Cardiac fibroblast (primary cell): ENCODE data around the gene CDH23.

Source experiments
- DNase-seq, 2 donors: peaks; one replicate each; pipeline versions ENCODE4 v3.0.0 to v3.0.0-alpha.2; 2010; ENCODE audit warnings: low read depth in 2 of 2
- H3K4me3 ChIP-seq, 2 donors: replicated peaks in 1 of 2; 1 replicate in 1 of 2; 2 replicates in 1 of 2; pipeline ENCODE4 v1.5.1; 2011; ENCODE audit warnings: low read depth in 2 of 2, low read length in 2 of 2, mild to moderate bottlenecking in 2 of 2, moderate library complexity in 1 of 2
- CTCF ChIP-seq: IDR thresholded peaks from one replicate; pipeline ENCODE4 v1.5.1; 2011; ENCODE audit warnings: low read depth, mild to moderate bottlenecking, low read length, inconsistent platforms

Gene CDH23

GRCh38 chr10:71413581-71413980 is 16.9 kb downstream of the CDH23 start:
- H3K4me3 ChIP-seq, result no peak overlapping the region
- no peak for TF ChIP-seq CTCF
- no peak for DNase-seq

DNA sequence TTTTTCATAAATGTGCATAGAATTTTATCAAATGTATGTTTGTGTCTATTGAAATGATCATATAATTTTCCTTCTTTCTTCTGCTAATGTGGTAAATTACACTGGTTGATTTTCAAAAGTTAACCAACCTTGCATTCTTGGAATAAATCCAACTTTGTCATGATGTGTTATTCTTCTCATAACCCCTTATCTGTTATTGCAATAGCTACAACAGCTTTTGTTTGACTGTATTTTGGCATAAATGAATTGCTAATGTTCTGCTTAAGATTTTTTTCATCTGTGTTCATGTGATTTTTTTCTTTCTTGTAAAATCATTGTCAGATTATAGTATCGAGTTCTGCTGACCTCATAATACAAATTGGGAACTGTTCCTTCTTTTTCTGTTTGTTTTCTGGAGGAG is 17.6 kb downstream of the CDH23 start:
- DNase-seq, result no peak
- no peak overlapping the region for H3K4me3 ChIP-seq
- no peak for TF ChIP-seq CTCF

GRCh38 chr10:71419002-71419540 is 22.4 kb downstream of the CDH23 start:
- DNase-seq, result no peak
- H3K4me3 ChIP-seq, result no peak overlapping the region

GRCh38 chr10:71419750-71420149 is 23.0 kb downstream of the CDH23 start:
- no peak overlapping the region for H3K4me3 ChIP-seq
- no peak for DNase-seq
- TF ChIP-seq CTCF, result no peak

More at GRCh38 chr10:71419002-71419540, 22.4 kb downstream of the CDH23 start:
- no peak for TF ChIP-seq CTCF

DNA sequence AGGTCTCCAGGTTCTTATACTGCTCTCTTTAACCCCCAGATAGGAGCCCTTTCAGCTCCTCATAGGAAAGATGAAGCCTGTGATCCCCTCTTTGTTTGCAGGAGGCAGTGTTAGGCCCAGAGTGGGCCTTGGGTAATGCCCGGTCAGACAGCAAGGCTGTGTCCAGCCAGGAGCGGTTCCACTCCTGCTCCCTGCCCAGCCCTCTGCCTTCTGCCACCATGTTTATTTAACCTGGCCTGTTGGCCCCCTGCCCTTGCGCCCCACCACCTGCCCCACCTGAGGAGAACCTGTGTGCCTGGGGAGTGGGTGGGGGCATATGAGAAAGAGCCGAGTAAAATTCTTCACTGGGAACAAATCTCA is 24.3 kb downstream of the CDH23 start:
- DNase-seq, result no peak
- no peak overlapping the region for H3K4me3 ChIP-seq
- no peak for TF ChIP-seq CTCF

DNA sequence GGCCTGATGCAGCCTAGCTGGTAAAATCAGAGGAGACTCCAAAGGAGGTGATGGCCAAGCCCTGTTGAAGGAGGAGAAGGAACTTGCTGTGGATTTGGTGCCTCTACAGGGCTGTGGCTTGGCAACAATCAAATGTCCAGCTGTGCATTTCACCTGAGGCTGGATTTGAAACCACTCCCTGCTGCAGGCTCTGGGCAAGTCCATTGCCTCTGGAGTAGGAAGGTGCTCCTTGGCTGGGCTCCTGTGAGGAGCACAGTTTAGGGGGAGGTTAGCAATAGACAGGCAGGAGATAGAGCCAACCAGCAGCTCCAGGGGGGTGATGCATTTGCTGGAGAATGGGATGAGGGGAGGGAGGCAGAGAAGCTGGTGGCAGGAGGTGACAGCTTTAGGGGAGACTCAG is 26.5 kb downstream of the CDH23 start:
- no peak for TF ChIP-seq CTCF
- no peak for DNase-seq
- no peak overlapping the region for H3K4me3 ChIP-seq

- no peak overlapping the region for H3K4me3 ChIP-seq
- DNase-seq, result no peak
- TF ChIP-seq CTCF, result no peak
These were observed 27.2 kb downstream of the CDH23 start for GRCh38 chr10:71423901-71424300.
